Measurements from ENCODE around the gene GPR142. TPM values are rescaled to one million over a fixed set of nuclear protein-coding genes. Genes with fewer than 3 reads are reported as not detected.

GPR142 gene
- total RNA-seq, 1 donor from 2014 or later = 4.1 TPM

- H3K27ac Mint-ChIP-seq = no peak overlapping the region
- peaks cover 52% of the 10 kb centered on the region for H3K27me3 Mint-ChIP-seq
- H3K4me1 Mint-ChIP-seq (ENCODE audit: unreplicated experiment) = peaks cover 10% of the 10 kb centered on the region
- H3K4me3 Mint-ChIP-seq = peak overlapping the region; percentile 60
- TF ChIP-seq, protein P1, sequence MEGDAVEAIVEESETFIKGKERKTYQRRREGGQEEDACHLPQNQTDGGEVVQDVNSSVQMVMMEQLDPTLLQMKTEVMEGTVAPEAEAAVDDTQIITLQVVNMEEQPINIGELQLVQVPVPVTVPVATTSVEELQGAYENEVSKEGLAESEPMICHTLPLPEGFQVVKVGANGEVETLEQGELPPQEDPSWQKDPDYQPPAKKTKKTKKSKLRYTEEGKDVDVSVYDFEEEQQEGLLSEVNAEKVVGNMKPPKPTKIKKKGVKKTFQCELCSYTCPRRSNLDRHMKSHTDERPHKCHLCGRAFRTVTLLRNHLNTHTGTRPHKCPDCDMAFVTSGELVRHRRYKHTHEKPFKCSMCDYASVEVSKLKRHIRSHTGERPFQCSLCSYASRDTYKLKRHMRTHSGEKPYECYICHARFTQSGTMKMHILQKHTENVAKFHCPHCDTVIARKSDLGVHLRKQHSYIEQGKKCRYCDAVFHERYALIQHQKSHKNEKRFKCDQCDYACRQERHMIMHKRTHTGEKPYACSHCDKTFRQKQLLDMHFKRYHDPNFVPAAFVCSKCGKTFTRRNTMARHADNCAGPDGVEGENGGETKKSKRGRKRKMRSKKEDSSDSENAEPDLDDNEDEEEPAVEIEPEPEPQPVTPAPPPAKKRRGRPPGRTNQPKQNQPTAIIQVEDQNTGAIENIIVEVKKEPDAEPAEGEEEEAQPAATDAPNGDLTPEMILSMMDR (conservative IDR thresholded peaks at IDR 0.05) = no peak
- no peaks in the 10 kb centered on the region for H3K36me3 Mint-ChIP-seq
- no peak for DNase-seq (ENCODE audit: extremely low spot score, unreplicated experiment)
- H3K9me3 Mint-ChIP-seq = no peaks in the 10 kb centered on the region
Observed at GRCh38 chr17:74326506-74326905, 40.8 kb upstream of the GPR142 start.

DNA sequence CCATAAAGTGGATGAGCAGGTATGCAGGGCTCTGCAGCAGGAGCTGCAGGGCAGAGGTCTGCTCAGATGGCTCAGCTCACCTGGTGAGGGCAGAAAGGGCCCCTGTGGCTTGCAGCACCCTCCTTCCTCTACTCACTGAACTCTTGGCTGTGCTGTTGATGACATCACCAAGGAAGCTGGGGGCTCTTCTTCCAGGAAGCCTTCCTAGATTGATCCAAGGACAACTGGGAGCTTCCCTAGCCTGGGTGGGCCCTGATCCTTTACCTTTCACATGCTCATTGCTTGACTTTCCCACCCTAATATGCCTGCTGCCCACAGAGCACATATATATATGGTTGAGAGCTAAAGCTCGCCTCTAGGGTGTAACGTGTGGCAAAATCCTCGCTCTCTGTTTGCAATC, 38.8 kb upstream of the GPR142 start:
- TF ChIP-seq, protein P1 (conservative IDR thresholded peaks at IDR 0.05) = no peak
- no peaks in the 10 kb centered on the region for H3K9me3 Mint-ChIP-seq
- no peak for DNase-seq (ENCODE audit: extremely low spot score, unreplicated experiment)
- no peak overlapping the region for H3K4me3 Mint-ChIP-seq
- no peaks in the 10 kb centered on the region for H3K36me3 Mint-ChIP-seq
- no peak overlapping the region for H3K27ac Mint-ChIP-seq
- peaks cover 16% of the 10 kb centered on the region for H3K4me1 Mint-ChIP-seq (ENCODE audit: unreplicated experiment)
- H3K27me3 Mint-ChIP-seq = peaks cover 37% of the 10 kb centered on the region

DNA sequence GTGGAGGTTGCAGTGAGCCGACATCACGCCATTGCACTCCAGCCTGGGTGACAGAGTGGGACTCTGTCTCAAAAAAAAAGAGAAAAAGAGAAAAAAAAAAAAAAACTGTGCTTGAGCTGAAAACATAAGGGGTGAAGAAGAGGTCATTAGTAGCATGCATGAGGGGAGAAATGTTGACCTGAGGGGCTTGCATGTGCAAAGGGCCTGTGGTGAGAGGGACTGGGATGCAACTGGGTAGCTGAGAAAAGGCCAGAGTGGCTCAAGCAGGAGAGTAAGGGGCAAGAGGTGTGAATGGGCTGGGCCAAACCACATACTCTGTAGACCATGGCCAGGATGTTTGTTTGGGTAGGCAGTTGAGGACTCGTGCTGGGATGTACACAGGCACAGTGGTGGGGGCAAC, 37.9 kb upstream of the GPR142 start:
- Mint-ChIP-seq H3K9me3 (no peaks in the 10 kb centered on the region), H3K27me3 (peaks cover 33% of the 10 kb centered on the region), H3K4me1 (ENCODE audit: unreplicated experiment) (peaks cover 16% of the 10 kb centered on the region), H3K4me3 (no peak overlapping the region), H3K36me3 (no peaks in the 10 kb centered on the region), H3K27ac (no peak overlapping the region)
- TF ChIP-seq, protein P1 (conservative IDR thresholded peaks at IDR 0.05) = no peak
- no peak for DNase-seq (ENCODE audit: extremely low spot score, unreplicated experiment)

GRCh38 chr17:74330446-74330845, 36.9 kb upstream of the GPR142 start:
- H3K27ac Mint-ChIP-seq = no peak overlapping the region
- TF ChIP-seq, protein P1 (conservative IDR thresholded peaks at IDR 0.05) = no peak
- H3K4me3 Mint-ChIP-seq = no peak overlapping the region
- H3K4me1 Mint-ChIP-seq (ENCODE audit: unreplicated experiment) = peaks cover 16% of the 10 kb centered on the region
- no peaks in the 10 kb centered on the region for H3K9me3 Mint-ChIP-seq
- H3K27me3 Mint-ChIP-seq = peaks cover 22% of the 10 kb centered on the region
- H3K36me3 Mint-ChIP-seq = no peaks in the 10 kb centered on the region
- no peak for DNase-seq (ENCODE audit: extremely low spot score, unreplicated experiment)

DNA sequence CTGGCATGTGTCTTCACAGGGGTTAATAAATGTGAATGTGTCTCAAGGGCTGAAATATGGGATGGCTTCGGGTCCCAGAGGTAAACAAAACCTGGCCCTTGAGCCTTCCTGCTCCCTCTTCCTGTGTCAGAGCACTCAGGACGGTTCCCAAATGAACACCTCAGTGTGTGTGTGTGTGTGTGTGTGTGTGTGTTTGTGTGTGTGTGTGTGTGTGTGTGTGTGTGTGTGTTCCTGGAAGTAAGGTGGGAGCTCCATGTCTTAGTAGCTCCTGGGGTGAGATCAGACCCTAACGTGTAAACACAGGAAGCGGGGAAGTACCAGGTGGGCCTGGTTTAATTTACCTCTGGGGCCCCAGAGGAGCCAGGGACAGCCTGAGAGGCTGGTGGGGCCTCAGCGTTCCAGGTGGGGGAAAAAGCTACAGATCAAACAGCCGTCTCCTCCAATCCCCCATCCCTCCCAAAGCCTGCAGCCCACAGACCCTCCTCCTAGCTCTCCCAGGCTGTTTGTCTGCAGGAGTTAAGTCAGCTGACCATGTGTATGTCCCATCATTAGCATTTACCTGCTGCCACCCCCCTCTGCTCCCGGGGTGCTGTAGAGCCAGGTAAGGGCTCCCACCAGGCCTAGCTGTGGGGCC, 35.2 kb upstream of the GPR142 start:
- Mint-ChIP-seq H3K36me3 (no peaks in the 10 kb centered on the region), H3K4me1 (ENCODE audit: unreplicated experiment) (peaks cover 9% of the 10 kb centered on the region), H3K27ac (no peak overlapping the region), H3K9me3 (no peaks in the 10 kb centered on the region), H3K4me3 (no peak overlapping the region), H3K27me3 (peaks cover 16% of the 10 kb centered on the region)
- TF ChIP-seq, protein P1 (conservative IDR thresholded peaks at IDR 0.05) = no peak
- no peak for DNase-seq (ENCODE audit: extremely low spot score, unreplicated experiment)

Measured in type B pancreatic cell (in vitro differentiated cells).